ENCODE data around the gene PRKAR1A.

Gene PRKAR1A

DNA sequence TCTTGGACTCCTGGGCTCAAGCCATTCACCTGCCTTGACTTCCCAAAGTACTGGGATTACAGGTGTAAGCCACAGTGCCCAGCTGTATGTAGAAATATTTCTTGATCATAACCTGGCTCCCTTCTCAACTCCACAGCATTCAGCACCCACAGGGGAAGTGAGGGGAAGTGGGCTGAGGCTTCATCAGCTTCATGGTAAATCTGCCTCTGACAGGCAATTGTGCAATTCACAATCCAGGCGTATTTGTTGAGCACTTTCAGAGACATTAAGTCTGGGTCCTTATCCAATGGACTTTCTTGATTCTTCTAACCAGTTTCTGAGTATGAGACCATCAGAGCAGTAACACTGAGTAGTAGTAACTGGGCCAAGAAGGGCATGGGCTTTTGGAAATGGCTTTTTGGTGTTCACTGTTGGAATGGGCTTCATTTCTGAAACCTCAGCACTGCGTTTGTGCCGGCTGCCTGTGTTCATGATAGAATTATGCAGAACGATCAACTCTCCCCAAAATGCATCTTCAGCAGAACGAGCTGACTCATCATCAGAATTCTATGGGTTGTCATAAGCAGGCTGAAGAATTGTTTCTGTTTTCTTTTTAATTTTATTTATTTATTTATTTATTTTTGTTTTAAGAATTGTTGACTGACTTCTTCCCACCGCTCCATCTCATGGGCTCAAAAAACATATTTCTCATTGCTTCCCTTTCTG lies 60.1 kb downstream of the PRKAR1A start:
- TF ChIP-seq FOXM1 (IDR thresholded peaks at IDR 0.05; ENCODE audit: borderline replicate concordance): no peak
- TF ChIP-seq TARDBP (IDR thresholded peaks at IDR 0.05): no peak
- no peak for TF ChIP-seq BHLHE40 (IDR thresholded peaks at IDR 0.05; ENCODE audit: borderline replicate concordance)
- no peak for TF ChIP-seq CTBP1 (IDR thresholded peaks at IDR 0.05; ENCODE audit: borderline replicate concordance)
- no peak for TF ChIP-seq HDGF (IDR thresholded peaks at IDR 0.05; ENCODE audit: borderline replicate concordance)
- no peak for TF ChIP-seq SUZ12 (IDR thresholded peaks at IDR 0.05)
- no peak for TF ChIP-seq SP1 (IDR thresholded peaks at IDR 0.05)
- no peak for TF ChIP-seq FOXA1 (IDR thresholded peaks at IDR 0.05)
- TF ChIP-seq LEF1 (IDR thresholded peaks at IDR 0.05; ENCODE audit: borderline replicate concordance): no peak
- TF ChIP-seq L3MBTL2 (conservative IDR thresholded peaks at IDR 0.05): no peak
- no peak for TF ChIP-seq ZNF384 (IDR thresholded peaks at IDR 0.05)
- no peak for TF ChIP-seq ELF4 (IDR thresholded peaks at IDR 0.05)
- TF ChIP-seq PKNOX1 (IDR thresholded peaks at IDR 0.05): no peak
- TF ChIP-seq FOXK2 (IDR thresholded peaks at IDR 0.05): no peak
- TF ChIP-seq ARNT (IDR thresholded peaks at IDR 0.05): no peak
- ChIA-PET CTCF (no interaction called here), POLR2A (no interaction called here)
- DNase-seq (ENCODE audit: extremely low spot score): no peak

DNA sequence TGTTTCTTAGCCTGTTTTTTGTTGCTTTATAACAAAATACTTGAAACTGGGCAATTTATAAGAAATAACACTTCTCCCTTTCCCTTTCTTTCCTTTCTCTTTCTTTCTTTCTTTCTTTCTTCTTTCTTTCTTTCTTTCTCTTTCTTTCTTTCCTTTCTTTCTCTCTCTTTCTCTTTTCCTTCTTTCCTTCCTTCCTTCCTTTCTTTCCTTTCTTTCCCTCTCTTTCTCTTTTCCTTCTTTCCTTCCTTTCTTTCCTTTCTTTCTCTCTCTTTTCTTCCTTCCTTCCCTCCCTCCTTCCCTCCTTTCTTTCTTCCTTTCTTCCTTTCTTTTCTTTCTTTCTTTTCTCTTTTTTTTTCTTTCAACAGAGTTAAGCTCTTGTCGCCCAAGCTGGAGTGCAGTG lies 61.1 kb downstream of the PRKAR1A start:
- DNase-seq (ENCODE audit: extremely low spot score): no peak
- POLR2A ChIA-PET: no interaction called here
- CTCF ChIA-PET: no interaction called here
- TF ChIP-seq TARDBP (IDR thresholded peaks at IDR 0.05) (peak; percentile 12; the same call in 1 of the 2 replicates), HDGF (IDR thresholded peaks at IDR 0.05; ENCODE audit: borderline replicate concordance) (no peak)

GRCh38 chr17:68576137-68576536 lies 63.9 kb downstream of the PRKAR1A start:
- DNase-seq (ENCODE audit: extremely low spot score): no peak
- ChIA-PET POLR2A (no interaction called here), CTCF (no interaction called here)
- TF ChIP-seq HDGF (IDR thresholded peaks at IDR 0.05; ENCODE audit: borderline replicate concordance): no peak
- no peak for TF ChIP-seq NFRKB (IDR thresholded peaks at IDR 0.05)
- no peak for TF ChIP-seq BHLHE40 (IDR thresholded peaks at IDR 0.05; ENCODE audit: borderline replicate concordance)
- TF ChIP-seq CTBP1 (IDR thresholded peaks at IDR 0.05; ENCODE audit: borderline replicate concordance): no peak
- TF ChIP-seq FOXK2 (IDR thresholded peaks at IDR 0.05): no peak
- no peak for TF ChIP-seq TARDBP (IDR thresholded peaks at IDR 0.05)
- TF ChIP-seq L3MBTL2 (conservative IDR thresholded peaks at IDR 0.05): no peak
- no peak for TF ChIP-seq ELF4 (IDR thresholded peaks at IDR 0.05)
- no peak for TF ChIP-seq ARNT (IDR thresholded peaks at IDR 0.05)
- TF ChIP-seq PKNOX1 (IDR thresholded peaks at IDR 0.05): no peak
- TF ChIP-seq SP1 (IDR thresholded peaks at IDR 0.05): no peak
- no peak for TF ChIP-seq SUZ12 (IDR thresholded peaks at IDR 0.05)
- no peak for TF ChIP-seq FOXM1 (IDR thresholded peaks at IDR 0.05; ENCODE audit: borderline replicate concordance)
- no peak for TF ChIP-seq ZNF384 (IDR thresholded peaks at IDR 0.05)
- TF ChIP-seq FOXA1 (IDR thresholded peaks at IDR 0.05): no peak
- TF ChIP-seq LEF1 (IDR thresholded peaks at IDR 0.05; ENCODE audit: borderline replicate concordance): no peak

GRCh38 chr17:68576811-68577496 lies 64.7 kb downstream of the PRKAR1A start:
- CTCF ChIA-PET: interaction anchor here (1.2 to 1.5 kb wide), 2 partner anchors 10 to 37 kb away, joined by 3 to 4 read pairs; no protein-coding TSS in a partner anchor
- POLR2A ChIA-PET: no interaction called here
- no peak for DNase-seq (ENCODE audit: extremely low spot score)
- TF ChIP-seq ZNF384 (IDR thresholded peaks at IDR 0.05): no peak
- no peak for TF ChIP-seq FOXK2 (IDR thresholded peaks at IDR 0.05)
- TF ChIP-seq NFRKB (IDR thresholded peaks at IDR 0.05): no peak
- TF ChIP-seq BHLHE40 (IDR thresholded peaks at IDR 0.05; ENCODE audit: borderline replicate concordance): no peak
- no peak for TF ChIP-seq SP1 (IDR thresholded peaks at IDR 0.05)
- TF ChIP-seq ARNT (IDR thresholded peaks at IDR 0.05): no peak
- no peak for TF ChIP-seq L3MBTL2 (conservative IDR thresholded peaks at IDR 0.05)
- TF ChIP-seq SUZ12 (IDR thresholded peaks at IDR 0.05): no peak
- TF ChIP-seq FOXA1 (IDR thresholded peaks at IDR 0.05): no peak
- no peak for TF ChIP-seq HDGF (IDR thresholded peaks at IDR 0.05; ENCODE audit: borderline replicate concordance)
- TF ChIP-seq ELF4 (IDR thresholded peaks at IDR 0.05): no peak
- no peak for TF ChIP-seq FOXM1 (IDR thresholded peaks at IDR 0.05; ENCODE audit: borderline replicate concordance)
- no peak for TF ChIP-seq PKNOX1 (IDR thresholded peaks at IDR 0.05)
- no peak for TF ChIP-seq TARDBP (IDR thresholded peaks at IDR 0.05)
- no peak for TF ChIP-seq CTBP1 (IDR thresholded peaks at IDR 0.05; ENCODE audit: borderline replicate concordance)
- no peak for TF ChIP-seq LEF1 (IDR thresholded peaks at IDR 0.05; ENCODE audit: borderline replicate concordance)

- POLR2A ChIA-PET: no interaction called here
- CTCF ChIA-PET: interaction anchor here (1.2 to 1.5 kb wide), 2 partner anchors 11 to 37 kb away, joined by 3 to 4 read pairs; no protein-coding TSS in a partner anchor
- no peak for DNase-seq (ENCODE audit: extremely low spot score)
- TF ChIP-seq PKNOX1 (IDR thresholded peaks at IDR 0.05) (no peak), SUZ12 (IDR thresholded peaks at IDR 0.05) (no peak), FOXK2 (IDR thresholded peaks at IDR 0.05) (no peak), LEF1 (IDR thresholded peaks at IDR 0.05; ENCODE audit: borderline replicate concordance) (no peak), CTBP1 (IDR thresholded peaks at IDR 0.05; ENCODE audit: borderline replicate concordance) (no peak), L3MBTL2 (conservative IDR thresholded peaks at IDR 0.05) (no peak), ELF4 (IDR thresholded peaks at IDR 0.05) (no peak)
These were observed 65.2 kb downstream of the PRKAR1A start for GRCh38 chr17:68577497-68577821.
